GM12878 (cell line): ENCODE measurements around the gene FAM9C. TPM values are rescaled to one million over a fixed set of nuclear protein-coding genes. Genes with fewer than 3 reads are reported as not detected.

Experiments used
- ATF2 ChIP-seq: IDR thresholded peaks from 2 replicates; pipeline ENCODE4 v1.6.1; 2012; ENCODE audit warnings: low read length, inconsistent platforms
- BACH1 ChIP-seq: fragments of 450-650 bp; IDR thresholded peaks from 2 replicates; pipeline ENCODE4 v1.6.1; 2017; ENCODE audit warnings: mild to moderate bottlenecking, borderline replicate concordance
- BCL3 ChIP-seq: IDR thresholded peaks from 2 replicates; pipeline ENCODE4 v1.6.1; 2011; ENCODE audit warnings: borderline replicate concordance, low read depth, mild to moderate bottlenecking, moderate library complexity, low read length; ENCODE audit not compliant: insufficient read depth, poor library complexity, severe bottlenecking
- CBFB ChIP-seq: IDR thresholded peaks from 2 replicates; pipeline ENCODE4 v1.6.1; 2016; ENCODE audit warnings: antibody characterized with exemption, low read depth
- CHD1 ChIP-seq: IDR thresholded peaks from 2 replicates; pipeline ENCODE4 v1.6.1; 2012; ENCODE audit warnings: low read depth, low read length, improper control_type of control experiment
- E2F8 ChIP-seq: fragments of 450-650 bp; IDR thresholded peaks from 2 replicates; pipeline ENCODE4 v1.6.1; 2018; ENCODE audit warnings: mild to moderate bottlenecking, low read depth, moderate library complexity; ENCODE audit not compliant: partially characterized antibody
- HSF1 ChIP-seq: fragments of 150-350 bp; IDR thresholded peaks from 2 replicates; pipeline ENCODE4 v1.6.1; 2014; ENCODE audit warnings: mild to moderate bottlenecking, low read depth, low read length
- LARP7 ChIP-seq: fragments of 450-650 bp; IDR thresholded peaks from 2 replicates; pipeline ENCODE4 v1.6.1; 2017; ENCODE audit warnings: mild to moderate bottlenecking
- POLR2A ChIP-seq: IDR thresholded peaks from 2 replicates; pipeline ENCODE4 v1.6.1; 2011; ENCODE audit warnings: low read depth, mild to moderate bottlenecking, low read length
- SKIL ChIP-seq: fragments of 450-650 bp; IDR thresholded peaks from 2 replicates; pipeline ENCODE4 v1.6.1; 2017; ENCODE audit warnings: mild to moderate bottlenecking, low read depth, inconsistent platforms; ENCODE audit not compliant: poor library complexity, severe bottlenecking
- SPI1 ChIP-seq: IDR thresholded peaks from 2 replicates; pipeline ENCODE4 v1.6.1; 2011; ENCODE audit warnings: low read depth, mild to moderate bottlenecking, low read length, moderate library complexity, borderline replicate concordance; ENCODE audit not compliant: insufficient read depth
- SRF ChIP-seq, 2 experiments: IDR thresholded peaks; 2 replicates each; pipeline ENCODE4 v1.6.1; 2011; ENCODE audit warnings: low read depth in 2 of 2, low read length in 2 of 2, mild to moderate bottlenecking in 1 of 2, moderate library complexity in 1 of 2
- STAT3 ChIP-seq: IDR thresholded peaks from 2 replicates; pipeline ENCODE4 v1.6.1; 2011; ENCODE audit warnings: low read depth, low read length, improper control_type of control experiment
- WRNIP1 ChIP-seq: IDR thresholded peaks from 2 replicates; pipeline ENCODE4 v1.6.1; 2011; ENCODE audit warnings: low read depth, low read length, improper control_type of control experiment, borderline replicate concordance
- ZBTB4 ChIP-seq: fragments of 450-650 bp; formaldehyde crosslinking; IDR thresholded peaks from 2 replicates; pipeline ENCODE4 v1.4.0; 2022; ENCODE audit warnings: mild to moderate bottlenecking, moderate library complexity
- ZNF24 ChIP-seq: fragments of 450-650 bp; IDR thresholded peaks from 2 replicates; pipeline ENCODE4 v1.6.1; 2017; ENCODE audit warnings: antibody characterized with exemption, mild to moderate bottlenecking
- polyA plus RNA-seq, 11 experiments: library from polyadenylated mRNA; depleted of rRNA in 4 of 11; unstranded in 6 of 11; stranded (reverse) in 5 of 11; fragments of >200 nt; fragmentation: Nextera tagmentation in 4 of 11; fragmentation: Illumina TruSeq in 1 of 11; extraction: Ambion mirVana in 4 of 11; extraction: Trizol in 1 of 11; gene quantifications; 1 replicate in 1 of 11; 2 replicates in 10 of 11; pipeline versions ENCODE4 v1.2.1 to v1.2.3, GENCODE V29; 2011 to 2016; ENCODE audit warnings: inconsistent platforms in 2 of 11, missing spikeins in 2 of 11, low read depth in 1 of 11
- total RNA-seq, 4 experiments: library from RNA; depleted of rRNA in 3 of 4; stranded (reverse); fragments of >200 nt in 3 of 4; fragmentation: Illumina TruSeq in 1 of 4; extraction: Trizol in 1 of 4; gene quantifications; 2 replicates each; pipeline versions ENCODE4 v1.2.1 to v1.2.3, GENCODE V29; 2013 to 2021

FAM9C gene
- total and polyA plus RNA-seq, 10 of the 15 experiments (the other 5 are each of a cell fraction or from before 2014, with no cell fraction given) = 0.01 to 0.03 TPM; not detected in 8

- TF ChIP-seq ZBTB4 (CRISPR knock-in tag) (no peak), SRF (IDR thresholded peaks at IDR 0.05; ENCODE audit: low read depth in 2 of 2, low read length in 2 of 2) (peak in 1 of 2 experiments; percentile 71; a peak in 1 of 4 replicates), HSF1 (no peak), CHD1 (peak; percentile 28; the same call in 1 of the 2 replicates), CBFB (no peak), BACH1 (no peak), E2F8 (no peak), SPI1 (peak; percentile 99), POLR2A (no peak), BCL3 (no peak), STAT3 (0 out of 2 replicates have a peak, but pooled peaks have one; percentile 8), ZNF24 (no peak), WRNIP1 (no peak), SKIL (peak; percentile 82), LARP7 (no peak), ATF2 (peak; percentile 68; the same call in 1 of the 2 replicates)
These were observed 44.1 kb downstream of the FAM9C start (continued) for GRCh38 chrX:13000301-13000811.
